Calu3 (cell line): ENCODE results near the gene VAV1. TPM values are rescaled to one million over a fixed set of nuclear protein-coding genes. Genes with fewer than 3 reads are reported as not detected.

Experiments
- BruUV-seq: library from RNA; stranded (reverse); fragments of 400-500 nt; replicated peaks from 2 replicates; lab custom pipeline; 2021; lab: Mats Ljungman, UMichigan
- CTCF ChIA-PET: fragments of 300-600 bp; sonication (Branson Sonifier 250); formaldehyde crosslinking; loops from one replicate; lab custom pipeline; 2022; ENCODE audit warnings: antibody characterized with exemption; lab: Charles Lee
- DNase-seq: peaks from one replicate; pipeline ENCODE4 v3.0.0; 2022
- H3K27ac Mint-ChIP-seq: one replicate; pipeline ENCODE4 v1.8.0; 2022; ENCODE audit warnings: mixed read lengths; ENCODE audit not compliant: unreplicated experiment
- H3K27me3 Mint-ChIP-seq: one replicate; pipeline ENCODE4 v1.8.0; 2022; ENCODE audit warnings: mixed read lengths; ENCODE audit not compliant: unreplicated experiment
- H3K36me3 Mint-ChIP-seq: one replicate; pipeline ENCODE4 v1.8.0; 2022; ENCODE audit warnings: mild to moderate bottlenecking, moderate library complexity, mixed read lengths; ENCODE audit not compliant: insufficient read depth, unreplicated experiment
- H3K4me1 Mint-ChIP-seq: one replicate; pipeline ENCODE4 v1.8.0; 2022; ENCODE audit warnings: mild to moderate bottlenecking, low read depth, mixed read lengths; ENCODE audit not compliant: unreplicated experiment
- H3K4me3 Mint-ChIP-seq: one replicate; pipeline ENCODE4 v1.8.0; 2022; ENCODE audit warnings: mild to moderate bottlenecking, low read depth, moderate library complexity, mixed read lengths; ENCODE audit not compliant: unreplicated experiment
- H3K9me3 Mint-ChIP-seq: one replicate; pipeline ENCODE4 v1.8.0; 2022; ENCODE audit warnings: low read depth, mixed read lengths; ENCODE audit not compliant: unreplicated experiment
- CTCF ChIP-seq: fragments of 200-600 bp; IDR thresholded peaks from one replicate; pipeline ENCODE4 v1.8.0; 2022; ENCODE audit warnings: antibody characterized with exemption; ENCODE audit not compliant: unreplicated experiment
- intact Hi-C: fragments of 100-400 bp; cut with micrococcal nuclease; formaldehyde crosslinking; loops from one replicate; pipeline ENCODE4 v1.10.0; 2022; ENCODE audit not compliant: unreplicated experiment
- total RNA-seq: library from RNA; stranded (reverse); gene quantifications from 2 replicates; pipeline ENCODE4 v1.2.3, GENCODE V29; 2022

Gene VAV1
- total RNA-seq, 1 experiment from 2014 or later: 0.28 TPM

- BruUV-seq: no TSS peak
- peaks cover 1% of the 10 kb centered on the region for H3K36me3 Mint-ChIP-seq
- TF ChIP-seq CTCF: no peak
- intact Hi-C loops: no loop called here
- H3K4me1 Mint-ChIP-seq: peaks cover 20% of the 10 kb centered on the region
- no peak for DNase-seq
- CTCF ChIA-PET: interaction anchor here (0.6 kb wide), 1 partner anchor 75 kb away, joined by 3 read pairs; no protein-coding TSS in a partner anchor
- H3K9me3 Mint-ChIP-seq: no peaks in the 10 kb centered on the region
- H3K27me3 Mint-ChIP-seq: no peaks in the 10 kb centered on the region
- no peak overlapping the region for H3K4me3 Mint-ChIP-seq
- no peak overlapping the region for H3K27ac Mint-ChIP-seq
Measured at GRCh38 chr19:6790194-6791128, 18.0 kb downstream of the VAV1 start.

DNA sequence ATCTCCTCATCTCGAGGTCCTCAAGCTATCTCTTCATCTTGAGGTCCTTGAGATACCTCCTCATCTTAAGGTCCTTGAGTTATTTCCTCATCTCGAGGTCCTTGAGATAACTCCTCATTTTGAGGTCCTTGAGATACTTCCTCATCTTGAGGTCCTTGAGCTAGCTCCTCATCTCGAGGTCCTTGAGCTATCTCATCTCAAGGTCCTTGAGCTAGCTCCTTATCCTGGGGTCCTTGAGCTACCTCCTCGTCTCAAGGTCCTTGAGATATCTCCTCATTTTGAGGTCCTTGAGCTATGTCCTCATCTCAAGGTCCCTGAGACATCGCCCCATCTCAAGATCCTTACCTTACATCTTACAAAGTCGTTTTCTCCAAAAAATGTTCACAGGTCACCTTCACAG is 18.7 kb downstream of the VAV1 start:
- no peak for TF ChIP-seq CTCF
- intact Hi-C loops: no loop called here
- no peaks in the 10 kb centered on the region for H3K9me3 Mint-ChIP-seq
- DNase-seq: no peak
- no peaks in the 10 kb centered on the region for H3K27me3 Mint-ChIP-seq
- BruUV-seq: no TSS peak
- no peak overlapping the region for H3K4me3 Mint-ChIP-seq
- H3K36me3 Mint-ChIP-seq: peaks cover 4% of the 10 kb centered on the region
- CTCF ChIA-PET: interaction anchor here (1.1 kb wide), 1 partner anchor 25 kb away, joined by 5 read pairs; no protein-coding TSS in a partner anchor
- H3K4me1 Mint-ChIP-seq: peaks cover 20% of the 10 kb centered on the region
- H3K27ac Mint-ChIP-seq: no peak overlapping the region

DNA sequence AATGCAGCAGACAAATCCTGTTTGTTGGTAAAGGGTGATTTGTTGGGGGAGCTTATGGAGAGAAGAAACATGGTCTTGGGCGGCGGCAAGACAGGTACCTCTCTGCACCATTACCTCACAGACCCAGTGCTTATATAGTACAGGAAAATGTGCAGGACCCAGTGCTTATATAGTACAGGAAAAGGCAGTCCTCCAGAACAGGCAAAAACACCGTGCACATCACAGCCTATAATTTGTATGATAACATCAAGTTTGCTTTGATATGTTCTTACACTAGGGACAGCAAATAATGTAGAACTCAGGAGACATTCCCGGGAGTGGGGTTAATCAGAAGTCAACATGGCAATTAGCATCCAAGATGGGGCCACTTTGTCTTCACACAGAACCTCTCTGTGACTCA is 20.9 kb downstream of the VAV1 start:
- no peak for TF ChIP-seq CTCF
- DNase-seq: no peak
- Mint-ChIP-seq H3K9me3 (no peaks in the 10 kb centered on the region), H3K27ac (no peak overlapping the region), H3K36me3 (peaks cover 4% of the 10 kb centered on the region), H3K4me3 (no peak overlapping the region), H3K27me3 (no peaks in the 10 kb centered on the region), H3K4me1 (peaks cover 20% of the 10 kb centered on the region)
- CTCF ChIA-PET: no interaction called here
- no TSS peak for BruUV-seq
- intact Hi-C loops: no loop called here

DNA sequence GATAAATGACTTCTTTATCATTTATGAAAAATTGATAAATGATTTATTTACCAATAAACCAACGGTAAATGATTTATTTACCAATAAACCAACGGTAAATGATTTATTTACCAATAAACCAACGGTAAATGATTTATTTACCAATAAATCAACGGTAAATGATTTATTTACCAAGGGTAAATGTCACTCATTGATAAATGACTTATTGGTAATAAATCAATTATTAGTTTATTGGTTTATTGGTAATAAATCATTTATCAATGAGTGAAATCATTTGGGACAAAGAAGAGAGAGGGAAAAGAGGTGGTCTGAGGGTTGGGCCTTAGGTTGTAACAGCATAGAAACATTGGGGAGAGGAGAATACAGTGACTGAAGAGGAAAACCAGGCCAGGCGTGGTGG is 21.5 kb downstream of the VAV1 start:
- intact Hi-C loops: no loop called here
- Mint-ChIP-seq H3K4me1 (peaks cover 15% of the 10 kb centered on the region), H3K4me3 (no peak overlapping the region), H3K36me3 (peaks cover 4% of the 10 kb centered on the region), H3K27me3 (no peaks in the 10 kb centered on the region), H3K9me3 (no peaks in the 10 kb centered on the region), H3K27ac (no peak overlapping the region)
- no peak for DNase-seq
- no TSS peak for BruUV-seq
- TF ChIP-seq CTCF: no peak
- CTCF ChIA-PET: no interaction called here
